SK-N-SH (cell line): ENCODE data around the gene HAGH.

Source experiments
- CHD2 ChIP-seq: fragments of 150-350 bp; IDR thresholded peaks from 2 replicates; pipeline ENCODE4 v1.6.1; 2018; ENCODE audit warnings: low read length; ENCODE audit not compliant: partially characterized antibody
- REST ChIP-seq: IDR thresholded peaks from 2 replicates; pipeline ENCODE4 v1.6.1; 2012; ENCODE audit warnings: mild to moderate bottlenecking, low read depth, low read length, moderate library complexity
- USF1 ChIP-seq: IDR thresholded peaks from 2 replicates; pipeline ENCODE4 v1.4.0; 2012; ENCODE audit warnings: low read depth, borderline replicate concordance
- USF2 ChIP-seq: fragments of 150-350 bp; IDR thresholded peaks from 2 replicates; pipeline ENCODE4 v1.6.1; 2017; ENCODE audit warnings: antibody characterized with exemption, low read length, low read depth, borderline replicate concordance

GRCh38 chr16:1823821-1824220, 2.8 kb downstream of the HAGH start:
- TF ChIP-seq REST (no peak), CHD2 (no peak), USF2 (no peak), USF1 (no peak)
